ENCODE measurements around the gene SLC40A1. TPM values are rescaled to one million over a fixed set of nuclear protein-coding genes. Genes with fewer than 3 reads are reported as not detected.

The SLC40A1 gene, protein sequence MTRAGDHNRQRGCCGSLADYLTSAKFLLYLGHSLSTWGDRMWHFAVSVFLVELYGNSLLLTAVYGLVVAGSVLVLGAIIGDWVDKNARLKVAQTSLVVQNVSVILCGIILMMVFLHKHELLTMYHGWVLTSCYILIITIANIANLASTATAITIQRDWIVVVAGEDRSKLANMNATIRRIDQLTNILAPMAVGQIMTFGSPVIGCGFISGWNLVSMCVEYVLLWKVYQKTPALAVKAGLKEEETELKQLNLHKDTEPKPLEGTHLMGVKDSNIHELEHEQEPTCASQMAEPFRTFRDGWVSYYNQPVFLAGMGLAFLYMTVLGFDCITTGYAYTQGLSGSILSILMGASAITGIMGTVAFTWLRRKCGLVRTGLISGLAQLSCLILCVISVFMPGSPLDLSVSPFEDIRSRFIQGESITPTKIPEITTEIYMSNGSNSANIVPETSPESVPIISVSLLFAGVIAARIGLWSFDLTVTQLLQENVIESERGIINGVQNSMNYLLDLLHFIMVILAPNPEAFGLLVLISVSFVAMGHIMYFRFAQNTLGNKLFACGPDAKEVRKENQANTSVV
- 45.2 TPM for total RNA-seq

DNA sequence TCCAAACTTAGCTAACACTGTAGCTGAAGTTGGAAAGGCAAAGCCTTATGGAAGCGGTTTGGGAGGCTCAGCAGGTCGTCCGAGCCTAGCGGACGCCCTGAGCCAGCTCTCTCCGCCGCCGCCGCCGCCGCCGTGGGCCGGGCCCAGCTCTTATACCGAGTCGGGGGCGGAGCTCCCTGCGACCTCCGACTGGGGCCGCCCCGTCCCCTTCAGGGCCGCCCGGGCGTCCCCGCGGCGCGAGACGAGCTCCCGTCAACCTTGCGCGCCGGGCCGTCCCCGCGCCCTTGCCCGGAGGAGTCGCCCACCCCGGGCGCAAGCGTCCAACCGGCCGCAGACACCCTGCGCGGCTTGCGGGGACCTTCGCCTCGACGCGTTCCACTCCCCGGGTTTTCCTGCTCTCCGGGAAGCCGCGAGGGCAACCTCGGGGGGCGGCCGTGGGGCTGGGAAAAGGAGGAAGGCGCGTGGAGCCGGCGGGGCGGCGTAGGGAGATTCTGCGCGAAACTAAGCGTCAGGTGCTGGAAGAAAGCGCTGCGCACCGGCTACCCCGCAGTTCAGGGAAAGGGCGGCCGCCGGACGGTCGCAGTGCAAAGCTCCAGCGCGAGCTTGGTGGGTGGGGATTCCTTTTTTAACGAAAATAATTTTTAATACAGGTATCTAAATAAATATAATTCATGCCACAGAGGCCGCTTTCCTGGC is at the start of gene SLC40A1:
TSS of gene SLC40A1 (minus strand) at position 129 of the 696 bp plus-strand sequence. CDS start 326 bp downstream, outside the sequence.
- no peak for FAIRE-seq
- peak; percentile 67 to 70 for DNase-seq (ENCODE audit: low spot score in 2 of 2)

DNA sequence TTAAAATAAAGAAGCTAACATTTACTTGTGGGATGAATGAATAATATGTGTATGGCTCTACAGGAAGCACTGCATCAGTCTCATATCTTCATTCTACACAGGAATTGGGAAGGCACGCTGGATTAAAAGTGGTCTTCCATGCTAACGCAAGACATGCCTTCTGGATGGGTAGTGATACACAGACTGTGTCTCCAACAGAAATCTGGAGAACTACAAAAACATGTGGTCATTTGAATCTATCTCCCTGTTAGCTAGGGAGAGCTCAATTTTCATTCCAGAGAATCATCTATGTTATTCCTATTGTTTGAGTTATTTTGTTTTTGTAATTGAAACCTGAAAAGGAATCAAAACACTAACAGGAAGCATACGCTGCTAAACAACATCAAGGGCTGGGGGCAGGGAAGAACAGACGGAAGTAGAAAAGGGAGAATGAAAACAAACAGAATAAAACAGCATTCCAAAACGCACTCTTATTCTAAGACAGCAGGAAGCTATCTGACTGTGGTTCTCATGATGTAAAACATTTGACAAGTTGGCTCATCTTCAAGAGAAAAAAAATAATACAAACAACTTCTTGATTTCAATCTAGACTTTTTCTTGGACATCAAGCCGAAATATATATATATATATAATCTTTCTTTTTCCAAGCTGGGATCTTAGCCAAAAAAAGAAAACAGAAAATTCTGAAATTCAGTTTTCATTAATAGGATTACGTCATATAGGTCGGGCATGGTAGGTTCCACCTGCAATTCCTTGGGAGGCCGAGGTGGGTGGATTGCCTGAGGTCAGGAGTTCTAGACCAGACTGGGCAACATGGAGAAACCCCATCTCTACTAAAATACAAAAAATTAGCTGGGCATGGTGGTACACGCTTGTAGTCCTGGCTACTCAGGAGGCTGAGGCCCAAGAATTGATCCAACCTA is 49.2 kb upstream of the SLC40A1 start:
- DNase-seq (ENCODE audit: low spot score in 2 of 2) (no peak), FAIRE-seq (no peak)

DNA sequence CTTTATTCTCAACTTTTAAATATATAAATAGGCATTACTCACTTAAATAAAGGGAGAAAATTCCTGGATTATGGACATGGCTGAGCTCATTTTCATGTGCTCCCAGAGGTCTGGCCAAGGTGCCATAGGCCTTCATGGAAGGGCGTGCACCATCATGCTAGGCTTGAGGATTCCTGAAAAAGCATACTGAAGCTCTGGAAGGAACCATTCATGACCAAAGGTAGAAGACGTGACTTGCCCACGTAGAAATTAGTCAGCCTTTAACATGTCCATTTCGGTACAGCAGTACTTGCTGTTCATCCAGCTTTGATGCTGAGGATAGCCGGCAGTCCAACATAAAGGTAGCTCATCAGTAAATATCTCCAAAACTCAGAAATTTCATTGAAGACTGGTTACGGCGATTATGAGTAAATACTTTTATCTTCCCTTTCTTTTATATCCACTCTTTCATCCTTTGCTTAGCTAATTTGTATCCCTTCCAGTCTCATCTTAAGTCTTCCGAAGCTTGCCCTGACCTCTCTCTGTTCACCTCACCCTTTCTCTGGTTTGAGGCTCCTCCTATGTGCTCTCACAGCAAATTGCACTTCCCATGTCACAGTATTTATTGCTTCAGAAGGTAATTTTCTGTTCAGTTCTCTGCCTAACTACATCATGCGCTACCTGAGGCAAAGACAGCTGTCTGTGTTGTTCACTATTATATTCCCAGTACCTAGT is 48.4 kb upstream of the SLC40A1 start:
- DNase-seq (ENCODE audit: low spot score in 2 of 2) (no peak), FAIRE-seq (no peak)

DNA sequence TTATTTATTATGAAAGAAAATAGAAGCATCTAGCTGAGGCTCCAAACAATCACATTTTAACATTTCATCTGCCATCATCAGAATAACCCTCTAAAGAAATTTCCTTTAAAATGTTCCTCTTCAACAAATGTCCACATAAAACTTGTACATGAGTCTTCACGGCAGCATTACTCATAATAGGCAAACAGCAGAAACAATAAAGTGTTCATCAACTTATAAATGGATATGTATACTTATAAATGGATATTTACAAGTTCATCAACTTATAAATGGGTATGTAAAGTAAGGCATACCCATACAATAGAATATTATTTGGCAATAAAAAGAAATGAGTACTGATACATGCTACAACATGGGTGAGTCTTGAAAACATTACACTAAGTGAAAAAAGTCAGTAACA is 47.2 kb upstream of the SLC40A1 start:
- FAIRE-seq (no peak), DNase-seq (ENCODE audit: low spot score in 2 of 2) (no peak)

DNA sequence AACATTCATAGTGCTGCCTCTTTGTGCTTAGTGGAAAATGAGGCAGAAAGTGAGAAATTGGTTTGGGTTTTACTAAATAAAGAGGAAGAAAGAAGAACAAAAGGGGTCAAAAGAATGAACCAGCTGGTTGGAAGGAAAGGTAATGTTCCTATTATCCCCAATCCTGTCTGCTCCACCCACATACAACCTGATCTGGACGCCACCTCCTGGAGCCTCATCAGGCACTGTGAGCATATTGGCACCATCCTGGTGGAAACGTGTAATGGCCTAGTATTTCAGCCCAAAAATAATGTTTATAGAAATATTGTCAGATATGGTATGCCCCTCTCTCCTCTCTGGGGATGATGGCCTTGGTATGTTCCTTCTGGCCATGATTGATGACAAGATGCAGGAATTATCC is 45.0 kb upstream of the SLC40A1 start:
- no peak for DNase-seq (ENCODE audit: low spot score in 2 of 2)
- no peak for FAIRE-seq

DNA sequence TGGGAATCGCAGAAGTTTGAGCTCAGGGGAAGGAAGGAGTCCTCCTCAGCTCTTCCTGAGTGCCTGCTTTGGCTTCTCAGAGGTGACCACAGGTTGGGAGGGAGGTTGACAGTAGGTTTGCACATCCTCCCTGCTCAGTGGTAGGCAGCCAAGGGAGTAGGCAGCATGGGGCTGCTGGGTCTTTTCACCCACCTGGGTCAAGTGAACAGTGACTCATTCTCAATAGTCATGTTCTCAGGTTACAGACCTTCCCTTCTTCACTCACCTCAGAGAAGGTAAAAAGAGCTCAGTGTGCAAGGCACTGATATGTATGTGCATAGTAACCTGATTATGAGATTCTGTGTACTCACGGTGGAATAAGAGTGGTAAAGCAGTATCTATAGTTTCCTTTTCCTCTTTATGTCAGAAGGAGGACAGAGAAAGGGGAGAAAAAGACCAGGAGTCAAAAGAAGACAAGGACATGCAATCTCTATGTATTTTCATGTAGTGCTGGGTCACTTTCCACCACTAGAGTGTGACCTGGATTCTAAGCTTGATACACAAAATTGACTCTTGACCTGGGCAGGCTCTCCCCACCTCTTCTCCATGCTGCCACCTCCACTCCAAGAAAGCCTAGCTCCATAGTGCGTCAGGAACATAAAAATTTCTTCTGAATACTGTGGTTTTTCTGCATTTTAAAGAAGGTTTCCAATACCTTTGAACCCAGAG is 44.2 kb upstream of the SLC40A1 start:
- FAIRE-seq, result no peak
- no peak for DNase-seq (ENCODE audit: low spot score in 2 of 2)

DNA sequence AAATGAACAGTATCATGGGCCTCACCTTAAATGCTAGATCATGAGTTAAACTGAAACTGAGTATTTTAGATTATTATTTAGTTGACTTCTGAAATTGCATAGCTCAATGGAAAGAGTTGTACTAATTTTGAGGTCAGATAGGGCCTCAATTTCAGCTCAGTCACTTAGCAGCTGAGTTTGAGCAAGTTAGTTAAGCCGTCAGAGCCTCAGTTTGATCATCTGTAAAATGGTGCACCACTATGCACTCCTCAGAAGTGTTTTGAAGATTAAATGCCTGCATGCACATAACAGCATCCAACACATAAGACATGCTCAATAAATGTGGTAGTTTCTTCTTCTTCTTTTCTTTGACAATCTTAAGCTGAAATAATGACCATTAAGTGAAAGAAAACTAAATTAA is 42.5 kb upstream of the SLC40A1 start:
- no peak for DNase-seq (ENCODE audit: low spot score in 2 of 2)
- FAIRE-seq, result no peak

DNA sequence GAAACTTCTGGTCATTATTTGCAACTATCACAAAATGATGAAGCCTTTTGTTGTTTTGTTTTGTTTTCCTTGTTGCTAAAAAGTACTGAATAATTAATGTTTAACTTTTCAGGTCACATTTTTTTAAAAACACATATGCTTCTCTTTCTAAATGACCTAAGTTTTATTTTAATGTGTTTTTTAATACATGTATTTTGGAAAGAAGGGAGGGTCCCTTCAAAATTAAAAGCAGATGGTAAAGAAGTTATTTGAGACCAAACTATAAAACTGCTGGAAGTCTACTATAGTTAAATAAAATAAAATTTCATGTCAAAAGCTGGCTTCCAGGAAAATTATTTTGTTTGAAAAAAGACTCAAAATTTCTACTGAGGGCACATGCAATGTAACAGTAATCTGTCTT is 41.2 kb upstream of the SLC40A1 start:
- peak; percentile 17 for FAIRE-seq

DNA sequence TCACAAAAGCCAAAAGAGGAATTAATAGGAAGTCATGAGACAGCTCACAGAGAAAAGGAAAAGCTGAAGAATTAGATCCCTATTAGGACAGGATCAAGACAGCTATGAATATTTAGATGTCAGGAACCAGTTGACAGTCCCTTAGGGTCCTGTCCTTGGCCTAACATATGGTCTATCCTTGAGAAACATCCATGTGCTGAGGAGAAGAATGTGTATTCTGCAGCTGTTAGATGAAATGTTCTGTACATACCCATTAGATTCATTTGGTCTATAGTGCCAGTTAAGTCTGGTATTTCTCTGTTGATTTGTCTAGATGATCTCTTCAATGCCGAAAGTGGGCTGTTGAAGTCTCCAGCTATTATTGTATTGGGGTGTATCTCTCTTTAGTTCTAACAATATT is 37.6 kb upstream of the SLC40A1 start:
- DNase-seq (ENCODE audit: low spot score in 2 of 2) (no peak), FAIRE-seq (no peak)

More for the DNA sequence above, 41.2 kb upstream of the SLC40A1 start:
- no peak for DNase-seq (ENCODE audit: low spot score in 2 of 2)

DNA sequence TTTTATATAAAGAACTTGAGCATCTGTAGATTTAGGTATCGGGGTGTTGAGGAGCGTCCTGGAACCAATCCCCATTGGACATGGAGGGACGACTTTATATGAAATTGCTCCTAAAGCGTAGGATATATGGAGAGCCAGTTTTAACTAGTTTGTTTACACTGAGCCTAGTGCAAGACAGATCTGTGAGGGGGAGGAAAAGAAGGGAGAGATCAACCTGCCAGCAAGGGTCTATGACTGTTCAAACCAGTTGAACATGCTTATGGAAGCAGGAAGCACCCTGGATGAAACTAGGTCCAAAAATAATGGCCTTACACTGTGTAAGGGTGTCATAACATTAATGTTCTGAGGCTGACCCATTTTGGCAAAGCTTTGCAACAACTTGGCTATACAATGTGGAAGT is 34.0 kb upstream of the SLC40A1 start:
- DNase-seq (ENCODE audit: low spot score in 2 of 2) (no peak), FAIRE-seq (no peak)

DNA sequence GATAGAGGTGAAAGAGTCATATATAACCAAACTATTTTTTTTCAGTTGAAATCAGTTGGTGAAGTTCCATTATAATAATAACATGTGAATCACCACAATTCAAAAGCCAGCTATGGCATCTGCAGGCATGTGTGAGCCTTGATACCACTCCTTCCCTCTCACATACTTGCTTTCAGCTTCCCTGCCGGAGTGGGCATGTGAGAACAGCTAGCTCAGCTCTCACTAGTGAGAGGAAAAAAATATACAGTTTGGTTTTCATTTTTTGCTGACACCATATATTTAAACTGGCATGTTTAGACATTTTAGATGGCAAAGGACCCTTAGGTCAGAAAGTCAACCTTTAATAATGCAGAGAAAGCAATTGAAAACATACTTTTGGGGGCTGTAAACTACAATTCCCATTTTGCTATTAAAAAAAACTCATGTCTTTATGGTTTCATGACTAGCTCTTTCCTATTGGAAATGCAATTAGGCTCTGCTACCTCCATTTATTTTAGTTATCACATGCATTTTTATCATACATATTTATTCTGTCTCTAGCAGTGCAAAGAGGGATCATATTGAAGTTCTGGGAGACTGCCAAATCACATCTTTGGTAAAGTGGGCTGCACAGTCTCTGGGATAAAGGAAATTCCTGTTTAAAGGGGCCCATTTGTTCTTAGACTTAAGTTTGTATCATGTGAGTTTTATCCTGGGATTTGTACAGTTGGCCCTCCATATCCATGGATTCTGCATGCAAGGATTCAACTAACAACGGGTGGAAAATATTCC is 33.2 kb upstream of the SLC40A1 start:
- DNase-seq (ENCODE audit: low spot score in 2 of 2) (no peak), FAIRE-seq (no peak)

DNA sequence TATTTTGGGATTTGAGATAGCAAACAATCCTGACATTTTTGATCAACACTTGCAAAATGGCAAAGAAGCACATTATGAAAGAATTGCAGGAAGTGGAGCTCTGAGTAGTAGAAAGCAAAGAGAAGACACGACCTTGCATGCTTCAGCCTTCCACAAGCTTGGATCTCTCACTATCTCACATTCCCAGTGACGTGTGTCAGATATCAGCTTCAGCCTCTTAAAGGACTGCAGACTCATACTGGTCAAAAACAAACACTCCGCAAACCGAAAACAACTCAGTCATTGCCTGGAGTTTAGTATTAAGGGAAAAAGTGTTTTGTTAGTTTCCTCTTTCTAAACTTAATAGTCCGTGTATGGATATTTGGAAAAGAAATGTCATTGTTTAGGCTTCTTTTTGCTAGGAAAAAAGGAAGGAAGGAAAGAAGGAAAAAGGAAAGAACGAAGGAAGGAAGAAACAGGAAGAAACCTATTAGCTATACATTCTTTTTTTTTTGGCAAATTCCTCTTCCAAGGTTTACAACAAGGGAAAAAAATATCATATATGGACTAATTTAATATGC is 32.6 kb upstream of the SLC40A1 start:
- DNase-seq (ENCODE audit: low spot score in 2 of 2) (no peak), FAIRE-seq (no peak)

DNA sequence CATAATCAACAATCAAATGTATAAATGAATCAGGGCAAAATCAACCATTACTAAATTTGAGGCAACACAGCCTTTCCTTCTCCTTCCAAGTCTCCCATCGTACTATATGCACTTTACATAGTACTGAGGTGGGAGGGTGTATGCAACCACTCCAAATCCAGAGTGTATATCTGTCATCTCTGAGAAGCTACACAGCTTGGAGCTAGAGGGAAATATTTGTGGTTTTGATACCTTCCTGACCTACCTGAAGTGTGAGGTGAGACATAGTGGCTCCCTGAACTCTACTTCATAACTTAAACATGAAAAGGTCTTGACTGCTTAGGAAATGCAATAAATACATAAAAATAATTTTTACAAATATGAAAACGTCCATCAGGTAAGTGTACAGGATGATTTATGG is 30.1 kb upstream of the SLC40A1 start:
- FAIRE-seq (no peak), DNase-seq (ENCODE audit: low spot score in 2 of 2) (no peak)

DNA sequence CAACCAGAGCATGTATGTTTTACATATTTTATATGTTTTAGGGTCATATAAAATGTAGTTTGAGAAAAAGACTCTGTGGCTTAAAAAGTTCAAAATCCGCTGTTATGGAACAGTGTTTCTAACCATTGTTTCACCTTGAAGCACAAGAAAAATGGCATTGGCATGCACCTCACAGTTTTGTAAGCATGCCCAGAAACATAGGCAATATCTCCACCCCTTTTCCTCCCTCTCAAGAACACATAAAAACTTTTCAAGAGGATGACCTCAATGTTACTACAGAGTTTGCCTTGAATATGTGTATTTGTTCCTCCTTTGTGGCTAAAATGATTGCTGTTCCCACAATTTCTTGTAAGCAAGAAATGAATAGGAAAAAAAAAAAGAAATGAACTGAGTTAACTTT is 29.3 kb upstream of the SLC40A1 start:
- no peak for FAIRE-seq

DNA sequence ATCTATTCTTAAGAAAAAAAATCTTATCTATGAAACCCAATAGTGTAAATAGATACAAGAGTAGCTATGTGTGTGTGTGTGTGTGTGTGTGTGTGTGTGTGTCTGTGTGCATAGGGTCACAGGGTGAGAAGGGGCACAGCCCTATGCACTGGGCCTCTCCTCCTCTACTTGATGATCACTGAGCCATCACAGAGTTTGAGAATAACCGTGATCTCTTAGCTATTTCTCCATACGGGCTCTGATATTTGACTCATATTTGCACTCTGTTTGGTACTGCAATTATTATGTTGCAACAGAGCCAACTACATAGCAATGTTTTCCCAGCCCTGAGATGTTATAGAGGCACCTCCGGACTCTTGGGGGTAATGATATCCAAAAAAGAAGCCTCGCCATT is 28.8 kb upstream of the SLC40A1 start:
- FAIRE-seq, result no peak
- DNase-seq (ENCODE audit: low spot score in 2 of 2), result no peak

More for the DNA sequence above, 29.3 kb upstream of the SLC40A1 start:
- DNase-seq (ENCODE audit: low spot score in 2 of 2), result no peak

DNA sequence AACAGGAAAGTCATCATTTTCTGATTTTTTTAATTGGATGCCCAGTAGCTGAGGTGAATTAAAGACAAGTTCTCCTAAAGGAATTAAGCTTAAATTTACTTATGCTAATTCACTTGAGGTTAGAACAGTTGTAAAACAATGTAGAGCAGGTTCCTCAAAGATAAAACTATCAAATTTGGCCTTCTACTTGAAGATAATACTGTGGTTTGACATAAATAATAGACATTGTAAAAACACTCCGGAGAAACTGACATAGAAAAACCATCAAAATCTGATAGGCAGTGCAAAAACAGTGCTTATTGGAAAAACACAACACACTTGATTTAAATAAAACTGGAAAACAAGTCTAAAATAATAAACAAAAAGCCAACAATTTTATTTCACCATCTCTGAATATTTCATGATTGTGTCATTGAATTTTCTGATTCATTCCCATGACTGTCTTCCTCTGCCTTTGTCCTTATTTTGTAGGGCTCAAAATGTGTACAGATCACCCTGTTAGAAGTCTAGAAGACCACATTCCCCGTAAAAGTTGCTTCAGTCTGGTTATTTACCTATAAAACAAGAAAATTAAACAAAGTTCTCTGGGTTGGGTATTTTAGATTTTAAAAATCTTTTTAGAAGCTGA is 28.3 kb upstream of the SLC40A1 start:
- DNase-seq (ENCODE audit: low spot score in 2 of 2) (no peak), FAIRE-seq (no peak)

DNA sequence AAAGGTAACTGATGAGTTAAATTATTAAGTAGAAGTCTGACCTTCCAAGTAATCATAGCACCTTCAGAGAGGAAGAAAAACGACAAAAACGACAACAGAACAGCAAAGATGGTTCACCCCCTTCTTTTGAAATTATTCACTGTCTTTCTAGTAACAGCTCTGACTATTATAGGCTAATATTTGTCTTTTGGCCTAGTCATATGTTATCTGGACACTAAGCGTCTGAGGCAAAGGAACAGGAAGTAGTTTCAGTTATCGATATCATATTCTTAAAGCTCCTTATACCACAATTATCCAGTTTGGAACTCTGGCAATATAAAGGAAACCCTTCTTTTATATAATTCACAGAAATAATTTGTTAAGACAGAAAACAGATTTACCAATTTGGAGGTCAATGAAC is 27.6 kb upstream of the SLC40A1 start:
- DNase-seq (ENCODE audit: low spot score in 2 of 2) (no peak), FAIRE-seq (no peak)

DNA sequence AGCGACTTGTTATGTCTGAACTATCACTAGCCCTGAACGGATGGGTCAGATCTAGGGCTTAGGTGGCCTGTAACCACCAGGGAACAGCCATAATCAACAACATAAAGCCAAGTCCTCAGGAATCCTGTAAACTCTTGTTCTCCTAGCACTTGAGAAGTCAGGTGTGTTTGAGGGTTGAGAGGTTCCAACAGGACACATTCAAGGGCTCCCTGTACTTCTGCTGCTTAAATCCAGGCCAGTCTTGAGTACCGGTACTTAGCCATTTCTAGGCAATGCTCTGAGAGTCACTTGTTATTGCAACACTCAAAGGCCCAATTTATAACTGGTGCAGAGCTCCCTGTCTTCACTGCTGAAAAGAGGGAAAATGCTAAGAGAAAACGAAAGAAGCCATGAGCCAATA is 21.6 kb upstream of the SLC40A1 start:
- DNase-seq (ENCODE audit: low spot score in 2 of 2) (no peak), FAIRE-seq (no peak)
